Dermis blood vessel endothelial cell (primary cell): Measurements from ENCODE around the gene LBR. TPM values are rescaled to one million over a fixed set of nuclear protein-coding genes. Genes with fewer than 3 reads are reported as not detected.

ENCODE experiments used
- DNase-seq: peaks from one replicate; pipeline ENCODE4 v3.0.0; 2010
- total RNA-seq: library from RNA; depleted of rRNA; stranded (reverse); fragments of >200 nt; gene quantifications from 2 replicates; pipeline ENCODE4 v1.2.3, GENCODE V29; 2014

LBR gene
- total RNA-seq, 1 donor from 2014 or later: 132 TPM

- DNase-seq: no peak
Observed at GRCh38 chr1:225366552-225366951, 61.3 kb downstream of the LBR start.

GRCh38 chr1:225366018-225366417 is 61.8 kb downstream of the LBR start:
- DNase-seq: no peak

GRCh38 chr1:225364439-225364838 is 63.4 kb downstream of the LBR start:
- no peak for DNase-seq

- DNase-seq: no peak
Observed at GRCh38 chr1:225362805-225363204, 65.0 kb downstream of the LBR start.

- no peak for DNase-seq
Observed at GRCh38 chr1:225361176-225361575, 66.7 kb downstream of the LBR start.

GRCh38 chr1:225360119-225360518 is 67.7 kb downstream of the LBR start:
- DNase-seq: no peak

GRCh38 chr1:225355863-225356262 is 72.0 kb downstream of the LBR start:
- no peak for DNase-seq

- DNase-seq: no peak
Observed at GRCh38 chr1:225354906-225355305, 72.9 kb downstream of the LBR start.

Other genes starting within 250 kb of the LBR start
- 47.0 and 63.1 TPM in 2 replicates for gene ENAH, start 225.1 kb upstream of the LBR start, total RNA-seq